Endothelial cell of umbilical vein (primary cell): ENCODE data around the gene AGAP5. TPM values are rescaled to one million over a fixed set of nuclear protein-coding genes. Genes with fewer than 3 reads are reported as not detected.
"Not testable (repeated sequence)": the region's sequence is repeated elsewhere in the genome, so short reads cannot be mapped to it uniquely, and the experiment has no call there.

ENCODE experiments used
- BruUV-seq: library from RNA; stranded (reverse); fragments of 400-500 nt; replicated peaks from 2 replicates; lab custom pipeline; 2021; lab: Mats Ljungman, UMichigan
- CTCF ChIA-PET: fragments of 300-600, 350-600 bp; sonication (Branson Sonifier 250); formaldehyde crosslinking; loops from one replicate; lab custom pipeline; 2021; ENCODE audit warnings: antibody characterized with exemption, inconsistent platforms; lab: Charles Lee
- POLR2A ChIA-PET: fragments of 300-600, 350-600 bp; sonication (Branson Sonifier 250); formaldehyde crosslinking; loops from one replicate; lab custom pipeline; 2021; ENCODE audit warnings: antibody characterized with exemption, inconsistent platforms; lab: Charles Lee
- DNase-seq: peaks from one replicate; pipeline ENCODE4 v3.0.0-alpha.2; 2011; ENCODE audit warnings: low read depth, low spot score
- FAIRE-seq: peaks from 2 replicates; lab custom pipeline; 2011; peaks lifted over from hg19 to GRCh38; lab: Jason Lieb, UNC
- H2AFZ ChIP-seq: 2 replicates; pipeline ENCODE4 v1.6.0; 2012; ENCODE audit warnings: low read depth, low read length, control low read depth, inconsistent platforms
- H3K27ac ChIP-seq: 2 replicates; pipeline ENCODE4 v1.5.1; 2011; ENCODE audit warnings: low read depth, mild to moderate bottlenecking, control low read depth, low read length, moderate library complexity; ENCODE audit not compliant: insufficient read depth
- H3K27me3 ChIP-seq, 2 experiments: 2 replicates each; pipeline versions ENCODE4 v1.6.0 to v1.6.1; 2011; ENCODE audit warnings: low read length in 2 of 2, mixed read lengths in 1 of 2; ENCODE audit not compliant: control insufficient read depth in 2 of 2, insufficient read depth in 2 of 2
- H3K36me3 ChIP-seq, 2 experiments: 2 replicates in 1 of 2; 3 replicates in 1 of 2; pipeline ENCODE4 v1.5.1; 2011; ENCODE audit warnings: low read length in 2 of 2, mild to moderate bottlenecking in 1 of 2, moderate library complexity in 1 of 2; ENCODE audit not compliant: control insufficient read depth in 2 of 2, insufficient read depth in 2 of 2; ENCODE audit errors: extremely low read depth in 1 of 2
- H3K4me1 ChIP-seq: 3 replicates; pipeline ENCODE4 v1.5.1; 2011; ENCODE audit warnings: mild to moderate bottlenecking, low read length; ENCODE audit not compliant: control insufficient read depth, insufficient read depth; ENCODE audit errors: extremely low read depth
- H3K4me2 ChIP-seq: 2 replicates; pipeline ENCODE4 v1.6.1; 2011; ENCODE audit warnings: low read length, control low read depth, mixed read lengths; ENCODE audit not compliant: insufficient read depth
- H3K4me3 ChIP-seq, 3 experiments: fragments of 200-600 bp in 1 of 3; sonication (generic), shearing (Covaris generic) in 1 of 3; replicated peaks in 1 of 3; 2 replicates each; pipeline ENCODE4 v1.5.1; 2011 to 2016; ENCODE audit warnings: control low read depth in 3 of 3, low read length in 3 of 3, mild to moderate bottlenecking in 2 of 3, inconsistent platforms in 1 of 3, low read depth in 1 of 3, moderate library complexity in 1 of 3; ENCODE audit not compliant: insufficient read depth in 1 of 3
- H3K79me2 ChIP-seq: 2 replicates; pipeline ENCODE4 v1.6.0; 2012; ENCODE audit warnings: low read length, inconsistent platforms; ENCODE audit not compliant: control insufficient read depth, insufficient read depth
- H3K9ac ChIP-seq: replicated peaks from 2 replicates; pipeline ENCODE3; 2011; ENCODE audit warnings: low read length, control low read depth; ENCODE audit not compliant: insufficient read depth; ENCODE audit errors: extremely low read depth
- H3K9me1 ChIP-seq: replicated peaks from 3 replicates; pipeline ENCODE4 v1.6.0; 2011; ENCODE audit warnings: mild to moderate bottlenecking, low read length; ENCODE audit not compliant: control insufficient read depth, insufficient read depth; ENCODE audit errors: extremely low read depth
- H3K9me3 ChIP-seq: replicated peaks from 2 replicates; pipeline ENCODE4 v1.5.1; 2012; ENCODE audit warnings: low read length, inconsistent platforms; ENCODE audit not compliant: control insufficient read depth, insufficient read depth
- H4K20me1 ChIP-seq: replicated peaks from 2 replicates; pipeline ENCODE3; 2011; ENCODE audit warnings: mild to moderate bottlenecking, low read length; ENCODE audit not compliant: control insufficient read depth, insufficient read depth; ENCODE audit errors: extremely low read depth
- CTCF ChIP-seq, 2 donors: IDR thresholded peaks; 1 replicate in 1 of 2; 2 replicates in 1 of 2; pipeline ENCODE4 v1.5.1; 2011; ENCODE audit warnings: low read length in 2 of 2, mild to moderate bottlenecking in 2 of 2, moderate library complexity in 2 of 2, control low read depth in 1 of 2, inconsistent platforms in 1 of 2, low read depth in 1 of 2; ENCODE audit not compliant: insufficient read depth in 1 of 2; ENCODE audit errors: extremely low read depth in 1 of 2
- FOS ChIP-seq: IDR thresholded peaks from 2 replicates; pipeline ENCODE4 v1.6.1; 2011; ENCODE audit warnings: mild to moderate bottlenecking, low read length, moderate library complexity, borderline replicate concordance; ENCODE audit not compliant: insufficient read depth
- GATA2 ChIP-seq: IDR thresholded peaks from 2 replicates; pipeline ENCODE4 v1.7.0; 2011; ENCODE audit warnings: low read depth, mild to moderate bottlenecking, moderate library complexity, mixed read lengths, low read length; ENCODE audit not compliant: insufficient read length, insufficient read depth
- JUN ChIP-seq: IDR thresholded peaks from 2 replicates; pipeline ENCODE4 v1.6.1; 2011; ENCODE audit warnings: borderline replicate concordance, low read depth; ENCODE audit not compliant: insufficient read length, insufficient read depth
- MAX ChIP-seq: IDR thresholded peaks from 2 replicates; pipeline ENCODE4 v1.6.1; 2011; ENCODE audit not compliant: insufficient read depth, insufficient read length
- MYC ChIP-seq: IDR thresholded peaks from one replicate; pipeline ENCODE4 v1.6.1; 2011; ENCODE audit warnings: mild to moderate bottlenecking, low read depth, low read length
- POLR2A ChIP-seq: IDR thresholded peaks from 2 replicates; pipeline ENCODE4 v1.6.1; 2012; ENCODE audit warnings: low read depth, mild to moderate bottlenecking, control low read depth, low read length
- POLR2AphosphoS5 ChIP-seq: IDR thresholded peaks from 2 replicates; pipeline ENCODE4 v1.6.1; 2012; ENCODE audit warnings: low read depth, mild to moderate bottlenecking, control low read depth, low read length, moderate library complexity; ENCODE audit not compliant: insufficient read depth
- dilution Hi-C: fragments of 300-500 bp; cut with MboI; formaldehyde crosslinking; loops from one replicate; pipeline ENCODE4 v1.15.0; 2019; ENCODE audit warnings: low sequenced_read_pairs; ENCODE audit not compliant: extremely low pct_ligation_motif_present
- intact Hi-C: fragments of 100-400 bp; cut with micrococcal nuclease; formaldehyde crosslinking; loops from one replicate; pipeline ENCODE4 v1.10.0; 2022
- polyA plus RNA-seq, 4 experiments: library from polyadenylated mRNA; depleted of rRNA in 3 of 4; stranded (reverse) in 3 of 4; unstranded in 1 of 4; fragments of >200 nt; gene quantifications; 2 replicates each; pipeline versions ENCODE4 v1.2.1 to v1.2.3, GENCODE V29; 2011 to 2012; ENCODE audit warnings: missing spikeins in 1 of 4
- total RNA-seq: library from RNA; stranded (reverse); gene quantifications from 2 replicates; pipeline ENCODE4 v1.2.3, GENCODE V29; 2021

The AGAP5 gene
- total and polyA plus RNA-seq, 2 donors (not counting 3 experiments of a cell fraction or from before 2014, with no cell fraction given), result 4.4 to 7.7 TPM

GRCh38 chr10:73723516-73723915 is 25.6 kb upstream of the AGAP5 start:
- Histone ChIP-seq H3K9me3 (no peaks in the 10 kb centered on the region), H3K4me3 (no peak overlapping the region), H2AFZ (no peak overlapping the region), H3K9me1 (no peaks in the 10 kb centered on the region), H3K36me3 (peaks cover 2 to 6% of the 10 kb centered on the region in 2 experiments), H3K79me2 (no peaks in the 10 kb centered on the region), H4K20me1 (no peaks in the 10 kb centered on the region), H3K9ac (no peak overlapping the region), H3K4me1 (peaks cover 5% of the 10 kb centered on the region), H3K27ac (no peak overlapping the region), H3K4me2 (no peak overlapping the region), H3K27me3 (no peaks in the 10 kb centered on the region)
- CTCF ChIA-PET, result no interaction called here
- POLR2A ChIA-PET, result no interaction called here
- FAIRE-seq (no peak), DNase-seq (no peak)
- intact Hi-C loops (no loop called here), dilution Hi-C loops (no loop called here)
- TF ChIP-seq MYC, result no peak
- no peak for TF ChIP-seq POLR2A
- no peak for TF ChIP-seq FOS
- no peak for TF ChIP-seq POLR2AphosphoS5
- TF ChIP-seq CTCF (IDR thresholded peaks at IDR 0.05; ENCODE audit: extremely low read depth in 1 of 2, insufficient read depth in 1 of 2, low read depth in 1 of 2, low read length in 2 of 2), result no peak
- no peak for TF ChIP-seq MAX
- no peak for TF ChIP-seq GATA2
- no TSS peak for BruUV-seq

GRCh38 chr10:73720561-73720960 is 22.7 kb upstream of the AGAP5 start:
- H3K4me1 ChIP-seq, H3K27me3 ChIP-seq, H4K20me1 ChIP-seq, H3K9ac ChIP-seq, H3K4me3 ChIP-seq, H3K9me1 ChIP-seq, intact Hi-C loops, CTCF ChIA-PET, POLR2A ChIA-PET, H3K79me2 ChIP-seq, dilution Hi-C loops, H3K9me3 ChIP-seq, H3K4me2 ChIP-seq, H2AFZ ChIP-seq, BruUV-seq, H3K36me3 ChIP-seq: not testable (repeated sequence)
- peak; percentile 49 for TF ChIP-seq JUN
- TF ChIP-seq FOS, result peak; percentile 54
- DNase-seq (peak; percentile 59), FAIRE-seq (peak; percentile 73)
- peak overlapping the region; percentile 25 for H3K27ac ChIP-seq
